ENCODE results near the gene NPFF. TPM values are rescaled to one million over a fixed set of nuclear protein-coding genes. Genes with fewer than 3 reads are reported as not detected.

The NPFF gene
- total RNA-seq, 1 donor = not detected

- TF ChIP-seq CTCF (IDR thresholded peaks at IDR 0.05; ENCODE audit: insufficient read depth, low read length) = no peak
- no peak for DNase-seq (ENCODE audit: low read depth)
- H3K4me3 ChIP-seq (ENCODE audit: low read depth, low read length) = no peak overlapping the region
Measured at GRCh38 chr12:53461059-53461458, 46.2 kb downstream of the NPFF start.

GRCh38 chr12:53459097-53459496, 48.2 kb downstream of the NPFF start:
- no peak for DNase-seq (ENCODE audit: low read depth)
- no peak overlapping the region for H3K4me3 ChIP-seq (ENCODE audit: low read depth, low read length)
- TF ChIP-seq CTCF (IDR thresholded peaks at IDR 0.05; ENCODE audit: insufficient read depth, low read length) = no peak

Small RNA genes lying within 50 kb of the gene (small RNA-seq; reads per million reads assigned to genes)
- not detected for gene AC023509.3

Other genes starting within 250 kb of the NPFF start
- gene ESPL1, start 239.2 kb downstream of the NPFF start, total RNA-seq (ENCODE audit: low replicate concordance) = 1.5 and 13.5 TPM in 2 replicates
- 441 and 577 TPM in 2 replicates for gene PFDN5, start 211.9 kb downstream of the NPFF start, total RNA-seq (ENCODE audit: low replicate concordance)
- gene MYG1, start 207.8 kb downstream of the NPFF start, total RNA-seq (ENCODE audit: low replicate concordance) = 34.8 and 39.5 TPM in 2 replicates
- gene AAAS, start 185.9 kb downstream of the NPFF start, total RNA-seq (ENCODE audit: low replicate concordance) = 16.4 and 46.4 TPM in 2 replicates
- not detected in 2 replicates for gene SP7, start 171.1 kb downstream of the NPFF start, total RNA-seq (ENCODE audit: low replicate concordance)
- 28.0 and 63.3 TPM in 2 replicates for gene SP1, start 127.3 kb downstream of the NPFF start, total RNA-seq (ENCODE audit: low replicate concordance)
- gene AMHR2, start 83.6 kb downstream of the NPFF start, total RNA-seq (ENCODE audit: low replicate concordance) = not detected in 2 replicates
- 59.5 and 60.0 TPM in 2 replicates for gene PRR13, start 65.8 kb downstream of the NPFF start, total RNA-seq (ENCODE audit: low replicate concordance)
- gene PCBP2, start 55.4 kb downstream of the NPFF start, total RNA-seq (ENCODE audit: low replicate concordance) = 165 and 233 TPM in 2 replicates
- gene MAP3K12, start 8.0 kb downstream of the NPFF start, total RNA-seq (ENCODE audit: low replicate concordance) = 32.1 and 118 TPM in 2 replicates
- gene TARBP2, start 6.2 kb downstream of the NPFF start, total RNA-seq (ENCODE audit: low replicate concordance) = 32.4 and 43.9 TPM in 2 replicates
- gene ATF7, start 118.9 kb upstream of the NPFF start, total RNA-seq (ENCODE audit: low replicate concordance) = 16.3 and 28.6 TPM in 2 replicates
- gene ATP5MC2, start 168.6 kb upstream of the NPFF start, total RNA-seq (ENCODE audit: low replicate concordance) = 45.2 and 147 TPM in 2 replicates
- gene CALCOCO1, start 220.0 kb upstream of the NPFF start, total RNA-seq (ENCODE audit: low replicate concordance) = 96.2 and 234 TPM in 2 replicates
- gene CISTR, start 244.5 kb upstream of the NPFF start, total RNA-seq (ENCODE audit: low replicate concordance) = not detected in 2 replicates